Measurements from ENCODE around the gene PPFIBP1.

DNA sequence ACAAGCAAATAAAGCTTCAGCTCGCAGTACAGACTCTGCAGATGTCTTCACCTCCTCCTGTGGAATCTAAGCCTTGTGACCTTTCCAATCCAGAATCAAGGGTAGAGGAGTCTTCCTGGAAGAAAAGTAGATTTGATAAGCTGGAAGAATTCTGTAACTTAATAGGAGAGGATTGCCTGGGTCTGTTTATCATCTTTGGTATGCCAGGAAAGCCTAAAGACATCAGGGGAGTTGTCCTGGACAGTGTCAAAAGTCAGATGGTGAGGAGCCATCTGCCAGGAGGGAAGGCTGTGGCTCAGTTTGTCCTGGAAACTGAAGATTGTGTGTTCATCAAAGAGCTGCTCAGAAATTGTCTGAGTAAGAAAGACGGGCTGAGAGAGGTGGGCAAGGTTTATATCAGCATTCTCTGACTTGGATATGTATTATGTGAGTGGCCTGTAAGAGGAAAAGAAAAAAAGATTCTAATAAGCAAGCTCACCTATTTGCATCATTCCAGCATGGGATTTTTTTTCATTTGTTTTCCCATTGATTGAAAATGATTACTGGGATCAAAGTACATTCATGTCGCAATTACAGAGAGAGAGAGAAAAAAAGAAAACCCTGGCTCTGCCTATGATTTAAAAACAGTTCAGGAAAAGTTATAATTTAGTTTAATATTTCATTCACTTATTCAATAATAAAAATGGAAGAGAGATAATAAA is 173.0 kb downstream of the PPFIBP1 start:
- TF ChIP-seq RFX5 (IDR thresholded peaks at IDR 0.05; ENCODE audit: low read depth, low read length) (no peak), CTCF (conservative IDR thresholded peaks at IDR 0.05; ENCODE audit: low read depth, low read length) (no peak), POLR2A (IDR thresholded peaks at IDR 0.05; ENCODE audit: low read depth, low read length) (no peak), SMC3 (IDR thresholded peaks at IDR 0.05; ENCODE audit: low read depth, low read length) (no peak), CHD1 (IDR thresholded peaks at IDR 0.05; ENCODE audit: low read depth, low read length) (no peak), MAFK (IDR thresholded peaks at IDR 0.05; ENCODE audit: low read depth, low read length) (no peak)
- TF ChIP-seq, protein P1, sequence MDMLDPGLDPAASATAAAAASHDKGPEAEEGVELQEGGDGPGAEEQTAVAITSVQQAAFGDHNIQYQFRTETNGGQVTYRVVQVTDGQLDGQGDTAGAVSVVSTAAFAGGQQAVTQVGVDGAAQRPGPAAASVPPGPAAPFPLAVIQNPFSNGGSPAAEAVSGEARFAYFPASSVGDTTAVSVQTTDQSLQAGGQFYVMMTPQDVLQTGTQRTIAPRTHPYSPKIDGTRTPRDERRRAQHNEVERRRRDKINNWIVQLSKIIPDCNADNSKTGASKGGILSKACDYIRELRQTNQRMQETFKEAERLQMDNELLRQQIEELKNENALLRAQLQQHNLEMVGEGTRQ (IDR thresholded peaks at IDR 0.05; ENCODE audit: low read depth, low read length), result no peak
- TF ChIP-seq, protein P2, sequence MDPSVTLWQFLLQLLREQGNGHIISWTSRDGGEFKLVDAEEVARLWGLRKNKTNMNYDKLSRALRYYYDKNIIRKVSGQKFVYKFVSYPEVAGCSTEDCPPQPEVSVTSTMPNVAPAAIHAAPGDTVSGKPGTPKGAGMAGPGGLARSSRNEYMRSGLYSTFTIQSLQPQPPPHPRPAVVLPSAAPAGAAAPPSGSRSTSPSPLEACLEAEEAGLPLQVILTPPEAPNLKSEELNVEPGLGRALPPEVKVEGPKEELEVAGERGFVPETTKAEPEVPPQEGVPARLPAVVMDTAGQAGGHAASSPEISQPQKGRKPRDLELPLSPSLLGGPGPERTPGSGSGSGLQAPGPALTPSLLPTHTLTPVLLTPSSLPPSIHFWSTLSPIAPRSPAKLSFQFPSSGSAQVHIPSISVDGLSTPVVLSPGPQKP (IDR thresholded peaks at IDR 0.05; ENCODE audit: borderline replicate concordance, low read depth, low read length), result no peak

All from IMR-90 (cell line).